Activated CD4-positive, alpha-beta T cell treated with anti-CD3 and anti-CD28 coated beads, Interleukin-2, amount 50 U/mL, for 16 hours (primary cell): ENCODE results near the gene HKDC1.
A peak's percentile ranks its signal among the peaks of the same experiment; 100 is the strongest.
"Not testable (repeated sequence)": the region's sequence is repeated elsewhere in the genome, so short reads cannot be mapped to it uniquely, and the experiment has no call there.

Experiments
- DNase-seq: peaks from one replicate; pipeline ENCODE4 v3.0.0-alpha.2; 2020

HKDC1 gene, protein sequence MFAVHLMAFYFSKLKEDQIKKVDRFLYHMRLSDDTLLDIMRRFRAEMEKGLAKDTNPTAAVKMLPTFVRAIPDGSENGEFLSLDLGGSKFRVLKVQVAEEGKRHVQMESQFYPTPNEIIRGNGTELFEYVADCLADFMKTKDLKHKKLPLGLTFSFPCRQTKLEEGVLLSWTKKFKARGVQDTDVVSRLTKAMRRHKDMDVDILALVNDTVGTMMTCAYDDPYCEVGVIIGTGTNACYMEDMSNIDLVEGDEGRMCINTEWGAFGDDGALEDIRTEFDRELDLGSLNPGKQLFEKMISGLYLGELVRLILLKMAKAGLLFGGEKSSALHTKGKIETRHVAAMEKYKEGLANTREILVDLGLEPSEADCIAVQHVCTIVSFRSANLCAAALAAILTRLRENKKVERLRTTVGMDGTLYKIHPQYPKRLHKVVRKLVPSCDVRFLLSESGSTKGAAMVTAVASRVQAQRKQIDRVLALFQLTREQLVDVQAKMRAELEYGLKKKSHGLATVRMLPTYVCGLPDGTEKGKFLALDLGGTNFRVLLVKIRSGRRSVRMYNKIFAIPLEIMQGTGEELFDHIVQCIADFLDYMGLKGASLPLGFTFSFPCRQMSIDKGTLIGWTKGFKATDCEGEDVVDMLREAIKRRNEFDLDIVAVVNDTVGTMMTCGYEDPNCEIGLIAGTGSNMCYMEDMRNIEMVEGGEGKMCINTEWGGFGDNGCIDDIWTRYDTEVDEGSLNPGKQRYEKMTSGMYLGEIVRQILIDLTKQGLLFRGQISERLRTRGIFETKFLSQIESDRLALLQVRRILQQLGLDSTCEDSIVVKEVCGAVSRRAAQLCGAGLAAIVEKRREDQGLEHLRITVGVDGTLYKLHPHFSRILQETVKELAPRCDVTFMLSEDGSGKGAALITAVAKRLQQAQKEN

GRCh38 chr10:69220041-69220451 lies at the start of gene HKDC1:
HKDC1 (plus strand) TSS chr10:69220332; CDS start chr10:69220436, 104 bp downstream.
- DNase-seq = no peak

GRCh38 chr10:69172241-69172982 lies 47.7 kb upstream of the HKDC1 start:
- no peak for DNase-seq

GRCh38 chr10:69175326-69175725 lies 44.8 kb upstream of the HKDC1 start:
- DNase-seq = not testable (repeated sequence)

DNA sequence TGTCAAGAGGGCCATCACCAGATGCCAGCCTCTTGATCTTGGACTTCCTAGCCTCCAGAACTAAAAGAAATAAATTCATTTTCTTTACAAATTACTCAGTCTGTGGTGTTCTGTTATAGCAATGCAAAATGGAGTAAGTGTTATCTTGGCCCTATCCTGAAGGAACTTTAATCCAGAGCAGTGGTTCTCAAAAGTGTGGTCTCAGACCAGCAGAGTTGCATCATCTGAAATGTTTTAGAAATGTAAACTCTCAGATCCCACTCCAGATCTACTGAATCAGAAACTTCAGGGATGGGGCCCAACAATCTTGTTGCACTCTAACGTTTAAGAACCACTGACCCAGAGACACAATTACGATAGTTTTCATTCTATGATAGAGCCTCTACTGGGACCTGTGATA lies 43.3 kb upstream of the HKDC1 start:
- no peak for DNase-seq

DNA sequence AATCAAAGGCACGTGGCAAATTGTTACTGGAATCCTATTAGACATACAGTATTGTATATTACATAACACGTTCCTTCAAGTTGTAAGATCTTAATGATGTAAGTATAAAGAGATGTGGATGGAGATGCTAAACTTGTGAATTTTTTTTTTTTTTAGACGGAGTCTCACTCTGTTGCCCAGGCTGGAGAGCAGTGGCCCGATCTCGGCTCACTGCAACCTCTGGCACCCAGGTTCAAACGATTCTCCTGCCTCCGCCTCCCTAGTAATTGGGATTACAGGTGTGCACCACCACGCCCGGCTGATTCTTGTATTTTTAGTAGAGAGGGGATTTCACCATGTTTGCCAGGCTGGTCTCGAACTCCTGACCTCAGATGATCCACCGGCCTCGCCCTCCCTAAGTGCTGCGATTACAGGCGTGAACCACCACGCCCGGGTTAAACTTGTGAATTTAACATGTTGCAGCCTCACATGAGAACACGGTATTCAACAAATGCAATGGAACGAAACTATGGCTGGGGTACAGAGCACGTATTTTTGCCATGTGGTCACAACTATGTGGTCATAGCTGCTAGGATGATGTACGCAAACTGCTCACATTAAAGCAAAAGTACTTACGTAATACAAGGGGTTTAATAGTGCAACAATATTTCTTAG lies 40.9 kb upstream of the HKDC1 start:
- DNase-seq = no peak

DNA sequence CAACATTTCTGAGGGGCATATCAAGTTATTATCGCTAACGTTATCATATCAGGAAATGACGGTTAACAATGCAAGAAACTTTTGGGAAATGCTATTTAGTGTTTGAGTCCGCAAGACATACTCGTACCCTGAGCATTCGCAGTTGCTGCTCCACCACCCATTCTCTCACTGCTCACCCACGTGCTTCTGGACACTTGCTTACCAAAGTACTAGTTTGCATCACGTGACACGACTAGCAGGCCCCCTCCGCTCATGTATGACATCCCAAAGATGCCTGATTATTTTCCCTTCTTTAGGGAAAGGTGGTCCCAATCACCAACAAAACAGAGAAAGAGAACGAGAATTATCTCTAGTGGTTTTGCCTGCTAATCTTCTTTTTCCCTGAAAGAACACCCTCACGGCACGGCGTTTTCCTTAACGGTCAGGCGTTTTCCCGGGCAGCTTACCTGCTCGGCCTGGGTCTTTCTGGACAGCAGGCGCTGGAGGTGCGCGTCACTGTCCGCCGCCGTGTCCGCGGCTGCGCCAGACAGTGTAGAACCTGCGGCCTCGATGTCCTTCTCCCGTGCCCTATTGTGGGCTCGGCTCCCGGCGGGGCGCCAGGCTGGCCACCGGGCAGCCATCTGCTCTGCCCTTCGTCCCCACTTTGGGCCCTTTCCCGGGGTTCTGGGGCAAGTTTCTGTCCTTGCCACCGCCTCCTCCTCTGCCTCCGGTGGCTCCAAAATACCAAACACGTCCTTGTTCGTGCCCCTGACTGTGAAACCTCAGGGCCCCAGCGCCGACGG lies 40.2 kb upstream of the HKDC1 start, which contains the start of gene SUPV3L1:
TSS of gene SUPV3L1 (plus strand) at position 492 of the 782 bp plus-strand sequence. CDS start at position 550, 58 bp downstream.
- DNase-seq = peak; percentile 95

- peak; percentile 21 for DNase-seq
Observed at GRCh38 chr10:69180525-69181204, 39.5 kb upstream of the HKDC1 start.

DNA sequence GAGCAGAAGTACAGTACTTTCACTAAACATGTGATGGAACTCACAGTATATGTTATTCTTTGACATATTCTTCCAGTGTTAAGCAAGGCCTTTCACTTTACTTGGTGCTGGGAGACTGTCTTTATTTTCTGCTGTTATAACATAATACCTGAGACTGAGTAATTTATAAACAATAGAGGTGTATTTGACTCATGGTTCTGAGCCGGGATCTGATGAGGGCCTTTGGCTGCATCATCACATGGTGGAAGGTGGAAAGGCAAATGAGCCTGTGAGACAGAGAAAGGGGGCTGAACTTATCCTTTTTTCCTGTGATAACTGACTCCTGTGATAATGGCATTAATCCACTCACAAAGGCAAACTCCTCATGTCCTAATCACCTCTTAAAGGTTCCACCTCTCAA lies 38.7 kb upstream of the HKDC1 start:
- DNase-seq = no peak

GRCh38 chr10:69182005-69182404 lies 38.1 kb upstream of the HKDC1 start:
- no peak for DNase-seq

DNA sequence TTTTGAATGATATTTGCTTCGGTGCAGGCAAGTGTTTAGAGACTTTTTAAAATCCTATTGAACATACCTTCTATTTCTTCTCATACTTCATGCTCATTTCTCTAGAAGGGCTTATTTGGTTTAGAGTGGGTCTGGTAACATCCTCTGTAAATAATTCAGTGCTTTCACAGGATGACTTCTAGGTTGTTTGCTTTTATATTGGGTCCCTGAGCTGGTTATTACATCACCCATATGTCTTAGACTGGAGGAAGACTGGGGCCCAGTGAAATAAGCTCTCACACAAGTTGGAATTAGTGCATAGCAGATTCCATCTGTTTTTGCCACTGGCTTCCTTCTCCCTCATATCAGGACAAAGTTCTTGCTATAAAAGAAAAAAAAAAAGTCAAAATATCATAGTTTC lies 33.6 kb upstream of the HKDC1 start:
- DNase-seq = no peak

DNA sequence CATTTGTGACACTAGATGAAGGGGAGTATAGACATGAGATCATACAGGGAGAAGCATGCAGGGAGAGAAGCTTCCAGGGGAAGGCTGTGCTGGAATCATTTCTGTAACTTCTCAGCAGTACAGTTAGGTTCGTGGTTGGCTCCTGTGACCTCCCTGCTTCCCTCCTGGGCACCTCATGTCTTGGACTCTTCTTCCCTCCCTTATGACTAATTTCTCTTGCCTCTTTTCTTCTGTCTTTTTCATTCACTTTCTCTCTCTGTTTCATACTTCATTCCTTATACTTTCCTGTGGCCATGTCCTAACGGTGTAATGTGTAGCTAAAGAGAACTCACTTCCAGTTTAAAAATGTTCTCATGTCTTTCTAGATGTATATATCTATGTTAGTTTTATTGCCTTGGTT lies 19.1 kb upstream of the HKDC1 start:
- no peak for DNase-seq

DNA sequence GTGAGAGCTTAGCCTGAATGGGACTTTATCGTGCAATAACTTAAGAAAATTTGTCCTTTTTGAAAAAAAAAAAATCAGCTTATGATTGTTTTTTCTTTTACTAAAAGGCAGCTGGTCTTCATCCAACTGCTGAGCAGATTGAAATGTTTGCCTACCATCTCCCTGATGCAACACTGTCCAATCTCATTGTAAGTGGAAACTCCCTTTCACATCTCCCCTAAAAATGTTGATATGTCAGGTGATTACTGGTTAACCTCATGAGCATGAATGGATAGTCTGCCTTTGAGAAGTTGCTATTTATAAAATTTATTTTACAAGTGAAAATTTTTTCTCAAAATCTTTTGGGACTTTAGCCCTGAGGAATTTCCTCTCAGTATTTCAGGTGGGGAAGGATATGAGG lies 17.8 kb upstream of the HKDC1 start:
- DNase-seq = peak; percentile 51

- DNase-seq = no peak
Observed at GRCh38 chr10:69208761-69209160, 11.4 kb upstream of the HKDC1 start.

GRCh38 chr10:69209787-69210484 lies 10.2 kb upstream of the HKDC1 start:
- no peak for DNase-seq

- DNase-seq = no peak
Observed at GRCh38 chr10:69211104-69211503, 9.0 kb upstream of the HKDC1 start.

DNA sequence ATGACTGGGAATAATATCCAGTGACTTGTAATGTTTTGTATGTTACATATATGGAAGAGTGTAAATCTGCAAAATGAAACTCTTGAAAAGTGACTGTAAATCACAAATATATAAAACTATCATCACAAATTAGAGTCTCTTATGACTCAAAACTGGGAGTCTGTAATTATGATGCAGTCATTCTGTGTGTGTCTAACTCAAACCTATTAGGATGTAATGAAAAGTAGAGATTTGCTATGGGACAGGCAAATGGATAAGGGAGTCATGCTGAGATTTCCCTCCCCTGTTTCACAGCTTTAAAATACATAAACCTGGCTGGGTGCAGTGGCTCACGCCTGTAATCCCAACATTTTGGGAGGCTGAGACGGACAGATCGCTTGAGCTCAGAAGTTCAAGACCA lies 8.6 kb upstream of the HKDC1 start:
- no peak for DNase-seq

- DNase-seq = no peak
Observed at GRCh38 chr10:69213591-69214311, 6.4 kb upstream of the HKDC1 start.

GRCh38 chr10:69214666-69215131 lies 5.4 kb upstream of the HKDC1 start:
- DNase-seq = peak; percentile 33

- DNase-seq = peak; percentile 41
Observed at GRCh38 chr10:69215405-69216171, 4.5 kb upstream of the HKDC1 start.
